Cardiac muscle cell (in vitro differentiated cells and primary cell): ENCODE data around the gene ALS2. TPM values are rescaled to one million over a fixed set of nuclear protein-coding genes. Genes with fewer than 3 reads are reported as not detected.
A peak's percentile ranks its signal among the peaks of the same experiment; 100 is the strongest.

Source experiments
- DNase-seq, 2 donors: peaks; one replicate each; pipeline versions ENCODE4 v3.0.0 to v3.0.0-alpha.2; 2010 to 2017; ENCODE audit warnings: low read depth in 1 of 2, low spot score in 1 of 2
- H3K27ac ChIP-seq: fragments of 200-600 bp; sonication (generic); 2 replicates; pipeline ENCODE4 v1.5.1; 2016
- H3K27me3 ChIP-seq: fragments of 200-600 bp; sonication (generic); 2 replicates; pipeline ENCODE4 v1.6.0; 2016; ENCODE audit warnings: control low read depth
- H3K36me3 ChIP-seq: fragments of 200-600 bp; sonication (generic); 2 replicates; pipeline ENCODE4 v1.5.1; 2016; ENCODE audit warnings: control low read depth
- H3K4me1 ChIP-seq: fragments of 200-600 bp; sonication (generic); 2 replicates; pipeline ENCODE4 v1.8.1; 2017; ENCODE audit warnings: low read depth, mild to moderate bottlenecking, mixed run types
- H3K4me3 ChIP-seq: fragments of 200-600 bp; sonication (generic); 2 replicates; pipeline ENCODE4 v1.5.1; 2016; ENCODE audit warnings: mild to moderate bottlenecking
- H3K9me3 ChIP-seq: fragments of 200-600 bp; sonication (generic); 2 replicates; pipeline ENCODE4 v1.5.1; 2017; ENCODE audit warnings: low read depth, mild to moderate bottlenecking, control low read depth
- CTCF ChIP-seq: IDR thresholded peaks from 2 replicates; pipeline ENCODE4 v1.5.1; 2012; ENCODE audit warnings: low read depth, mild to moderate bottlenecking, low read length
- polyA plus RNA-seq: library from polyadenylated mRNA; unstranded; fragments of >200 nt; fragmentation: Nextera tagmentation; extraction: Ambion mirVana; gene quantifications from 2 replicates; pipeline ENCODE4 v1.2.1, GENCODE V29; 2016
- total RNA-seq: library from RNA; depleted of rRNA; stranded (reverse); fragments of >200 nt; gene quantifications from 2 replicates; pipeline ENCODE4 v1.2.3, GENCODE V29; 2016

Gene ALS2
- total and polyA plus RNA-seq, 2 experiments from 2014 or later: 12.1 to 24.2 TPM

DNA sequence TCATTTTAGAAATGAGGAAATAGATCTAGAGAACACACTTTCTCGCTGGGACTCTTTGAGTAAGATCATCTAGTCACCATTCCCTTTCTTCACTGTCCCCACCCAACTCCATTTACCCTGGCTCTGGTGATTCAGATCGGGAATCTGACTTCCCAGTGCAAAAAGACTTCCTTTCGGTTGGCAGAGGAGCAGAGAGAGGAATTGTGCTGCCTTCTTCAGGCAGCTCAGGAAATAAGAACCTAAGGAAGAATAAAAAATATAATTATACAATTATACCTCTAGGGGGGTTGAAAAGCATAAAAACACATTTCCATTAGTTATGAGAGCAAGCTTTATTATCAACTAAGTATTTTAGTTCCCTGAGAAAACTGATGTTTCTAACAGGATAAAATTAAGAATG is 73.0 kb downstream of the ALS2 start:
- TF ChIP-seq CTCF: peak; percentile 35
- no peaks in the 10 kb centered on the region for H3K9me3 ChIP-seq
- H3K4me1 ChIP-seq: no peaks in the 10 kb centered on the region
- H3K27ac ChIP-seq: no peak overlapping the region
- peak in 1 of 2 donors; percentile 43 for DNase-seq
- H3K36me3 ChIP-seq: peaks cover 44% of the 10 kb centered on the region
- no peaks in the 10 kb centered on the region for H3K27me3 ChIP-seq
- no peak overlapping the region for H3K4me3 ChIP-seq

DNA sequence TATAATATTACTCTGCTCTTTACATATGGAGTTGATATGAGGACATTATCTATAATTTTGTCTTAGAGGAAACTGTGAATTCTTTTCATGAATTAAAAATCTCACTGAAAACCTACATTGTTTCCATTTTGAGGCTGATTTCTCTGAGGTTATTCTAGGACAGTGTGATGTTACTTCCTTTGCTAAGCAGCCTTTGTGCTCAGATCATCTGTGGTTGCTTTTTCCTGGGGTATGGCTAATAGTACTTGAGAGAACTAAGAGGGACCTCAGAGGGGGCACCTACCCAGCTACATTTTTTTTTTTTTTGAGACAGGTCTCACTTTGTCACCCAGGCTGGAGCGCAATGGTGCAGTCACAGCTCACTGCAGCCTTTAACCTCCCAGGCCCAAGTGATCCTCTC is 73.6 kb downstream of the ALS2 start:
- no peak overlapping the region for H3K4me3 ChIP-seq
- no peaks in the 10 kb centered on the region for H3K9me3 ChIP-seq
- no peaks in the 10 kb centered on the region for H3K27me3 ChIP-seq
- H3K27ac ChIP-seq: no peak overlapping the region
- H3K36me3 ChIP-seq: peaks cover 50% of the 10 kb centered on the region
- DNase-seq: no peak
- TF ChIP-seq CTCF: no peak
- H3K4me1 ChIP-seq: no peaks in the 10 kb centered on the region

DNA sequence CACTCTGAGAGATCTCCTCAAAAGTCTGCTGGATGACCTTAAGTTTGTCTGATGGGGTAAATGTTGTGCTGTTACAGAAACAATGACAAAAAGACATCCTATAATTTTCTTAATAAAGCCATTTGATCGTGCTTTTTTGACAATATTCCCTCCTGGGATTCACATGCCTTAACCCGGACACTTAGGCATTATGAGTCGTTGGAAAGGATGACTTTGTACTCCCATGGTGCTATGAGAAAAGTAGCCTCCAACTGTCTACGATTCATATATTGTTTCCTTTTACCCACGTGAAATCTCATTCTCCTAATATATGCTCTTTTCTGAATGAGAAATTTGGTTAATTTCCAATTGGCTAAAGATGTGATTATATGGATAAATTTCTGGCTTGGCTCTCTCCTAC is 76.2 kb downstream of the ALS2 start:
- Histone ChIP-seq H3K4me1 (no peaks in the 10 kb centered on the region), H3K27ac (no peak overlapping the region), H3K36me3 (peaks cover 45% of the 10 kb centered on the region), H3K9me3 (no peaks in the 10 kb centered on the region), H3K27me3 (no peaks in the 10 kb centered on the region), H3K4me3 (no peak overlapping the region)
- no peak for TF ChIP-seq CTCF
- DNase-seq: no peak

- no peak for TF ChIP-seq CTCF
- Histone ChIP-seq H3K4me1 (no peaks in the 10 kb centered on the region), H3K4me3 (no peak overlapping the region), H3K9me3 (no peaks in the 10 kb centered on the region), H3K27me3 (no peaks in the 10 kb centered on the region), H3K27ac (no peak overlapping the region), H3K36me3 (peaks cover 45% of the 10 kb centered on the region)
- no peak for DNase-seq
Measured at GRCh38 chr2:201701646-201702045, 79.1 kb downstream of the ALS2 start.

DNA sequence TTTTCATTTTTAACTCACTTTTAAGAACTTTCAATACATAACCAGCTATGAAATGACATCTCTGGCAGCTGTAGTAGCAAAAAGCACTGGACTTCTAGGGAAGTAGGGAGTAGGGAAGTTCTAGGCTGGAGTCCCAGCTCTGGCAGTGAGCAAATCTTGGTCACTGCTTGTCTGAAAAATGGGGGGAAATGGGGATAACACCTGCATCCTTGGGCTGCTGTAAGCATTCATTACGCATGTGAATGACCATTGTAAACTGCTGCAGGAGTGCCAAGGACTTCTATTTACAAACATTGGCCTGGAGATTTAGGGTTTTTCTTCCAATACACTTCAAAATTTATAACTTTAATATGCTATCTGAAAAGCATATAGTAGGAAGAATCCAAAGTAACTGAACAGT is 81.3 kb downstream of the ALS2 start:
- H3K4me1 ChIP-seq: no peaks in the 10 kb centered on the region
- no peak for TF ChIP-seq CTCF
- no peaks in the 10 kb centered on the region for H3K27me3 ChIP-seq
- H3K9me3 ChIP-seq: no peaks in the 10 kb centered on the region
- H3K4me3 ChIP-seq: no peak overlapping the region
- DNase-seq: peak in 1 of 2 donors; percentile 5
- peaks cover 32% of the 10 kb centered on the region for H3K36me3 ChIP-seq
- H3K27ac ChIP-seq: no peak overlapping the region
